GM19035 (cell line): ENCODE measurements around the gene KDM4C.

Experiments used
- ATAC-seq: cut with Tn5 transposase; IDR thresholded peaks from one replicate; pipeline ENCODE4 v1.9.1; 2021; ENCODE audit not compliant: unreplicated experiment

Gene KDM4C

GRCh38 chr9:7089406-7090193, 331.8 kb downstream of the KDM4C start:
- ATAC-seq, result no peak

GRCh38 chr9:7093040-7093439, 335.3 kb downstream of the KDM4C start:
- no peak for ATAC-seq

- ATAC-seq, result no peak
Measured at GRCh38 chr9:7094052-7094451, 336.3 kb downstream of the KDM4C start.

- no peak for ATAC-seq
Measured at GRCh38 chr9:7094576-7094975, 336.8 kb downstream of the KDM4C start.

GRCh38 chr9:7095058-7095457, 337.3 kb downstream of the KDM4C start:
- ATAC-seq, result no peak

GRCh38 chr9:7097040-7097715, 339.4 kb downstream of the KDM4C start:
- ATAC-seq, result no peak

- no peak for ATAC-seq
Measured at GRCh38 chr9:7097785-7098752, 340.3 kb downstream of the KDM4C start.

- no peak for ATAC-seq
Measured at GRCh38 chr9:7103367-7103766, 345.6 kb downstream of the KDM4C start.

- ATAC-seq, result no peak
Measured at GRCh38 chr9:7103771-7104170, 346.0 kb downstream of the KDM4C start.

- ATAC-seq, result no peak
Measured at GRCh38 chr9:7104625-7105024, 346.9 kb downstream of the KDM4C start.

GRCh38 chr9:7105095-7105494, 347.3 kb downstream of the KDM4C start:
- no peak for ATAC-seq

GRCh38 chr9:7108936-7109335, 351.2 kb downstream of the KDM4C start:
- no peak for ATAC-seq

GRCh38 chr9:7111413-7111812, 353.6 kb downstream of the KDM4C start:
- ATAC-seq, result no peak

- ATAC-seq, result no peak
Measured at GRCh38 chr9:7115606-7116005, 357.8 kb downstream of the KDM4C start.

GRCh38 chr9:7117676-7118561, 360.1 kb downstream of the KDM4C start:
- peak; percentile 50 for ATAC-seq

- peak; percentile 41 for ATAC-seq
Measured at GRCh38 chr9:7118633-7119032, 360.9 kb downstream of the KDM4C start.

GRCh38 chr9:7119612-7120011, 361.8 kb downstream of the KDM4C start:
- ATAC-seq, result no peak

- peak; percentile 58 for ATAC-seq
Measured at GRCh38 chr9:7121055-7121454, 363.3 kb downstream of the KDM4C start.

- ATAC-seq, result no peak
Measured at GRCh38 chr9:7121664-7122063, 363.9 kb downstream of the KDM4C start.

- ATAC-seq, result no peak
Measured at GRCh38 chr9:7123743-7124142, 366.0 kb downstream of the KDM4C start.
